GM18519 (cell line): ENCODE data around the gene INSYN1.
"Not testable (repeated sequence)": the region's sequence is repeated elsewhere in the genome, so short reads cannot be mapped to it uniquely, and the experiment has no call there.

Experiments used
- ATAC-seq: cut with Tn5 transposase; IDR thresholded peaks from one replicate; pipeline ENCODE4 v1.9.1; 2021; ENCODE audit warnings: mild to moderate bottlenecking, moderate library complexity; ENCODE audit not compliant: unreplicated experiment, low FRiP score

The INSYN1 gene

DNA sequence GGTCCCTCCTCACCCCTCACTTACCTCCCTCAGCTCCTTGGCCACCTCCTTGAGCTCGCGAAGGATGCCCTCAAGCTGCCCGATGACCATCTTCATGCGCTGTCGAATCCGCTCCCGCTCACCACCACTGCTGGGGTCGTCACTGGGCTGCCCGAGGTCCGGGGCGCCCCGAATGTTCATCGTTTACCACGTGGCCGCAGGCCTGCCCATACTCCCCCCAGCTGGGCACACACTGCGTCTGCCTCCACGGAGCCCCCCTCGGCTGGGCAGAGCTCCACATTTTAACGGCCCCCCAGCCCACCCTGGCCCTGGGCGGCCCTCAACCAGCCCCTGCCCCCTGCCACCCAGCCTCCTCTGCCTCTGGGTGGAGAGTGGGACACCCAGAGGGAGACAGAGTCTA, 2.2 kb downstream of the INSYN1 start:
- no peak for ATAC-seq

DNA sequence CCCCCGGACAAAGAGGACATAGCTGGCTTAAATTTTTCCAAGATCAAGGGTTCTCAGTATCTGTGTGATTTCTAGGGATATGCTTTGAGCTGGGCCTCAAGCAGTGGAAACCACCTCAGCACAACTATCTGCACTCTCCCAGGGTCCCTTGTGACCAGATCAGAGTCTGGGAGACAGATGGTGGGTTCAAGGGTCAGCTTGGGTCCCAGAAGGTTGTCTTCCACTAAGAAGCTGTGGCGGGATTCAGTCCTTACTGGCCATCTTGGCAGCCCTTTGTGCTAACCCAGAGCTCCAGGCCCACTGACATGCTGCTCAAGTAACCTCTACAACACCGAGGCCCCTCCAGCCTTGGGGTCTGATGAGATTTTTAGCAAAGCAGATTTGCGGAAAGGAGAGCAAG, 2.7 kb downstream of the INSYN1 start:
- ATAC-seq = no peak

DNA sequence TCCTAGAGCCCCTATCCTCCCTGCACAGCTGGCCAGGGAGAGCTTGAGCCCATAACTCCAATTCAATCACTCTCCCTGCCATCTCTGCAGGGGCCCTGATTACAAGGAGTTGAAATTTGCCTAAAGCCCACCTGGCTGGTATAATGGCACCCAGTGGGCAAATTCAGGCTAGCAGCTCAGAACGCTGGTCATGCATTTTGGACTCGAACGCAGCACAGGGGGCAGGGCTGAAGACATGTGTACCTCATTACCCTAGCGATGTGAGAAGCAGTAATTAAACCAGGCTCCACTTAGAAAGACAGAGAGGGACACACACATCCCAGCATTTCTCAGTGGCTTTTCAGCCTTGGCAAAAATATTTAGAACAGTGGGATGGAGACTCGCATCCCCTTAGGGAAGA, 3.2 kb downstream of the INSYN1 start:
- ATAC-seq = no peak

- ATAC-seq = no peak
Observed at GRCh38 chr15:73749533-73749932, 3.6 kb downstream of the INSYN1 start.

DNA sequence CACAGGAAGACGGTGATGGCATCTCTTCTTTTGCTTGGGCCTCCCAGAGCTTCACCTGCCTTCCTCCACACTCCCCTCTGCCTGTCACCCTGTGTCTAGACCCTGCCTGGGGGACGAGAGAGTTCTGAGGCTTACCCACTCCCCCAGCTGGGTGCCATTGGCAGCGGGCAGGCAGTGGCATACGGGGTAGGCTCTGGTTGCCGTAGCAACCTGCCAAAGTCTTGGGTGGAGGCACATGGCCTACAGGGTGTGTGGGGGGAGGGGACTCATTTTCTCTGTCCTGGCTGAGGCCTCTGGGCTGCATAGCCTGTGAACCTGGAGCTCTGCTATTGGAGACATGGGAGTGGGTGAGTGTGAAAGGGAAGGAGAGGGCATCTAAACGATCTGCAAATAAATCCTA, 4.4 kb downstream of the INSYN1 start:
- ATAC-seq = no peak

DNA sequence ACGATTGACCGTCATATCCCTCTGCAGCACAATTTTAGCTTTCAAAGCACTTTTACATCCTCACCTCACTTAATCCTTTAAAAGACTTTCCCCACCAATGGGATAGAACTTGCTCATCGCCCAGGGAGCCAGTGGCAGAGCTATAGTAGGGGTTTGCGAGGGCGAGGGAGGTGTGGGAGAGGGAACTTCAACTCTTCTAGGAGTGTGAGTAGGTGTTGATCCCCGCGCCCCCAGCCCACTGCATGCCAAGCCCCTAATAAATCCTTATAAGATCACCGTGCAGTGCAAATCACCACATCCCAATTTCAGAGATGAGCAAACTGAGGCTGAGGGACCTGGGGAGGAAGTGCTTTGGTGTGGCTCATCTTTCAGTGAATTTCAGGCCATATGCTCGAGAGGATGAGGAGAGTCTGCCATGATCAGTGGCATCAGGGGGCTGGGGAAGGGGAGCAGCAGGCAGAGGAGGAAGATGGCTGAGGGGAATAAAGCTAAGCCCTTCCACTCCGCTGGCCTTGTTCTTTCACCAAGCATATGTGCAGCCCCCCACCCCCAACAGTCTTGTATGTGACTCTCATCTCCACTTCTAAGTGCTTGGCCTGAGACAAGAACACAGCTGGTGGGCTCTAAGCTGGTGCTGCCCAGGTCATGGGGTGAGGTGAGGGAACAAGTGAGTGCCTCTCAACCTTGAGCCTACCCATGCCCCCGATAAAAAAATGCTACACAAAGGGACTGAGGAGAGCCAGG, 5.1 kb downstream of the INSYN1 start:
- no peak for ATAC-seq

DNA sequence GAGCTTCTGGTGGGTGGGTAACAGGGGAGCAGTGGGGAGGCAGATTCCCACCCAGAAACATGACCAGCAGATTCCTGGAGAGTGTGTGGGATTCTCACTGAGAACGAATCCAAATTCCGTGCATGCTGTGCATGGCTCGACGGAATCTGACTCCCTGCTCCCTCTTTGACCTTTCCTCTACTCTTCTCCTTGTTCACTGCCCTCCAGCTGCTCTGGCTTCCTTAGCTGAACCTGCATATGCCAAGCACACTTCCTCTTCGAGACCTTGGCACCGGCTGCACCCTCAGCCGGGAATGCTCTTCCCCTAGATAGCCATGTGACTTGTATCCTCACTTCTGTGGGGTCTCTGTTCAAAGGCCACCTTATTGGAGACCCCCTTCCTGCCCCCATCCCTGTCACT, 6.3 kb downstream of the INSYN1 start:
- no peak for ATAC-seq

DNA sequence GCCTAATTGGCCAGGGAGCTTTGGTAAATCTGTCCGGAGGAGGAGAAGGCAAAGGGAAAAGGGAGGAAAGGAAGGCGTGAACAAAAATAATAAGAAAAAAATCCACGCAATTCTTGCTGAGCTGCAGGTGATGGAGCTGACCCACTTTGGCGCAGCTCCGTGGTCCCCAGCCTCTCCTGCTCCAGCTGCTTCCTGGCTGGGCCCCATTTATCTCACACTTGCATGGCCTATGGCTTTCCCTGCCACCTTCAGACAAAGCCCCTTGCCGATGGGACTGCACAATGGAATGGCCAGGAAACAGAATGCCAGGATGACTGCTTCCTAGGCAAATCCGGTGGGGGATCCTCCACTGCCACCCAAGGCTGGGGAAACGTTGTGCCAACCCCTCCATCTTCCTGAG, 6.9 kb downstream of the INSYN1 start:
- no peak for ATAC-seq

GRCh38 chr15:73745073-73745472, 8.1 kb downstream of the INSYN1 start:
- no peak for ATAC-seq

GRCh38 chr15:73744293-73744692, 8.9 kb downstream of the INSYN1 start:
- no peak for ATAC-seq

DNA sequence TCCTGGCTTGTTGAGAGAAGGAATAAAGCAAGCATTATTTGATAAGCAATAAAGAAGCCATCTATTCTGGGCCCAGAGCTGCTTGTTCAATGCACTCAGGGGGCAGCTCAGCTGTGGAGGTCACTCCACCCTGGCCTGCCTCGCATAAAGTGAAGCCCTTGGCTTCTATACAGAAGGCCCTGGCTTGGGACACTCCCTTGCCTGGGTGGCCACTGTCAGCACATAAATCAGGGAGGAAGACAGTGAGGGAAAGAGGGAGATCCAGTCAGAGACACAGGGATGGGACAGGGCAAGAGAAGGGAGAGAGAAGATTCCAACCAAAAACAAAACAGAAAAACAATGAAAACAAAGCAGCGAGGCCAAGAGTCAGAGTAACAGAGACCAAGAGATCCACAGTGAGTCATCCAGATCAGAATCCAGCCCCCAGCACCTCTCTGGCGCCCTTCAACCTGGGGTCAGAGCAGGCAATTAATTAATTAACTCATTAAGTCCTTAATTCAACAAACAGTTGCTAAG, 11.8 kb downstream of the INSYN1 start:
- no peak for ATAC-seq

- no peak for ATAC-seq
Observed at GRCh38 chr15:73740152-73741048, 12.8 kb downstream of the INSYN1 start.

DNA sequence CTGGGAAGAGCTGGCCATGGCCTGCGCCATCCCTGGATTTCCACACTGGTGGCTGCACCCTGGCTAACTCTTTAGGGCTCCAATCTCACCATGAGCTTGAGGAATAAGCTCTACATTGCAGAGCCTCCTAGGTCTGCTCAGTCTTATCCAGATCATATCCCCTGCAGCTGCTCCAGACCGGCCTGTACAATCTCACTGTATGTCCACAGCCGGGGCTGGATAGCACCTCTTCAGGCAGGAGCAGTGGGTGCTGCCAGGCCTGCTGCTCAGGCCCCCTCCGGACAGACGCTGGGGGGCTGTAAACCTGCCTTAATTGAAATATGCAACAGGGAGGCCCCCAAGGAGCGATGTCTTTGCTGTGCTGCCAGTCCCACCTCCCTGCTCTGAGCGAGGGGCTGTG, 15.6 kb downstream of the INSYN1 start:
- no peak for ATAC-seq

DNA sequence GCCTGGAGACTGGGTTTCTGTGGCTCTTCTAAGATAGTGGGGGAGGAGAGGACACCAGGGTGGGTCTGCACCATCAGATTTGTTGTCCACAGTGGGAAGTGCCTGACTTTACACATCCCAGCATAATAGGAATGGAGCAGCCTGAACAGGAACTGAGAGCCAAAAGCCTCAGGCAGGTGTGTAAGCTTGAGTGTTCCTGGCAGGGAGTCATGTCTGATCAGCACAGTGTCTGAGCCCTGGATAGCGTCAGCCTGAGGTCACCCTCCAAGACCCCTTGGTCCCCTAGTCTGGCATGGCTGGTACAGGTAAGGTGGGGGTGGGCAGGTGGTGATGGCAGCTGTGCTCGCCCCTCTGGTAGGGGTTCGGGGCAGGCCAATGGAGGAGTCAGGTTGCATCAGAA, 20.2 kb downstream of the INSYN1 start:
- no peak for ATAC-seq

DNA sequence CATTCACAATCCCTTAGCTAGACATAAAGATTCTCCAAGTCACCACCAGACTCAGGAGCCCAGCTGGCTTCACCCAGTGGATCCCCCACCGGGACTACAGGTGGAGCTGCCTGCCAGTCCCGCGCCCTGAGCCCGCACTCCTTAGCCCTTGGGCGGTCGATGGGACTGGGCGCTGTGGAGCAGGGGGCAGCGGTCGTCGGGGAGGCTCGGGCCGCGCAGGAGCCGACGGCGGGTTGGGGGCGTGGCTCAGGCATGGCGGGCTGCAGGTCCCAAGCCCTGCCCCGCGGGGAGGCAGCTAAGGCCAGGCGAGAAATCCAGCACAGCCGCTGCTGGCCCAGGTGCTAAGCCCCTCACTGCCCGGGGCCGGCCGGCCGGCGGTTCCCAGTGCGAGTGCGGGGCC, 21.1 kb downstream of the INSYN1 start:
- not testable (repeated sequence) for ATAC-seq

DNA sequence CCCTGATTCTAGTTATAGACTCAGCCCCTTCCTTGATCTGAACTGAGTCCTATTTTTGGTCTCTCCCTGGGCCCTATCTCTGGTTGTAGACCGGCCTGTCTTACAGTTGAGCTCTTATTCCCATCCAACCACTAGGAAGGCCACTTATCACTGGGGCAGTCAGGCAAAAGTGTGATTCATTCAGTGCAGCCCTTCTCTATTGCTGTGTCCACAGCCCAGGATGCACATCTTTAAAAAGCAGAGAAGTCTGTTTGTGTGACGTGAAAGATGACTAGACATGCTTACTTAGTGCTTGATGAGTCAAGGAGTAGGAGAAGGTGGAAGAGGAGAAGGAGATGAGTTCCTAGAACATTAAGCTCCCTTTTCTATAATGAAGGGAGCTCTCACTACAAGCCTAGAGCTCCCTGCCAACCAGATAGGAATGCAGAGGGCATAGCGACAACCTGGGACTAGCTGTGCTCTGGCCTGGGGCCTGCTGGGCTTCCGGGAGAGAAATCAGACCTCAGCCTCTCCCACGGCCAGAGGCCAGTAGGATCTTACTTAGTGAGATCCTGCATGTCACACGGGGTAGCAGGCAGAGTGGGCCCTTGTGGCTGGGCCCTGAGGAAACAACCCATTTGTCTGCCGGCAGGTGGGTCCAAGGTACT, 25.7 kb downstream of the INSYN1 start:
- ATAC-seq = no peak

DNA sequence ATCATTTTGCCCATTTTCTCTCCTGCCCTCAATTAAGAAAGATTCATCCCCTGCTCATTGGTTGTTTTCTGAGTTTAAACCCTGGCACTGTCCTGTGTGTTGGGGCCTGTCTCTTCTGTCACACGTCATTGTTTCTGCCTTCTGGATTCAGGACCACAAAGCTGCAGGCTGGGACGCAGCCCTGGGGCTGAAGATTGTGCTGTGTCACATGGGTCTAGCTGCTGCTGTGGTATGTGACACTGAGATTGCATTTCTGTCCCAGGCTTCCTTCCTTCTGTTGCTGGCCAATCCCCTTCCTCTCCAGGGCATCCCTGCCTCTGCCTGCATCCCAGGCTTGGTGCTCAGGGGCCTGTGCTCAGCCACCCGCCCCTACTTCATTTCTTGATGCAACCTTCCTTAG, 28.9 kb downstream of the INSYN1 start:
- no peak for ATAC-seq

DNA sequence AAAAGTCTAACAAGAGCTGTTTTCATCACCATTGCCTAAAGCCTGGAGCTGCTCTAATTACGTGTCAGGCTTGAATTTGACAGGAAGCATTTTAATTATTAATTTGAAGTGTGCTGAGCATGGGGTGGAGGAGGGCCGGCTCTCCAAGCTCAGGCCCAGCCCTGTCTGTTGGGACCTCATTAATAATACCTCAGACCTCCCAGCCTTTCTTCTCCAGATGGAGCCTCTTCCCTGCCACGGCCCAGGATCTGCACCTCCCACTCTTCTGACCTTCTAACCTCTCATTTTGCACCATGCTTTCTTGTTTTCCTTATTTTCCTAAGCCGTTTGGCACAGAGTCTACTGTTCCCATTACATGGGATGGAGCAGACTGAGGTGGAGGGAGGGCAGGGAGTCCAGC, 30.0 kb downstream of the INSYN1 start:
- ATAC-seq = no peak

DNA sequence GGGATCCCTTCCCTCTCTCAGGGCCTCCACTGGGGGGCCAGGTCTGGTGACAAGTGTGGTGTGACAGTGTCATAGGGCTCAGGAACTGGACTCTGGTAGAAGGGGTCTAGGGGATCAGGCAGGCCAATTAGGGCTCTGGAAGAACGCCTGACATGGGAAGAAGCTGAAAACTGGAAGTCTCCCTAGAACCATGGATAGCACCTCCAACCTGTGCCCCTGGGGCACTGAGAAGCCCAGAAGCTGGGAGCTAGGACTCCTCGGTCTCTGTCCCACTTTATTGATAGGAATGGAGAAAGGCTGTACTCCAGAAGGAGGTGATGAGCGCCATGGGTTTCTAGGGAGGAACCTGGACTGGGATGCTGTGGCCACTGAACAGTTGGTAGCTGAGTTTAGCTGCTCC, 30.7 kb downstream of the INSYN1 start:
- ATAC-seq = no peak

- ATAC-seq = no peak
Observed at GRCh38 chr15:73718694-73719093, 34.5 kb downstream of the INSYN1 start.

- no peak for ATAC-seq
Observed at GRCh38 chr15:73717802-73718201, 35.3 kb downstream of the INSYN1 start.
